ENCODE measurements around the gene LCN10.

- TF ChIP-seq CTCF (IDR thresholded peaks at IDR 0.05; ENCODE audit: borderline replicate concordance, extremely low read depth, low read length, poor library complexity, severe bottlenecking) (no peak), EZH2 (IDR thresholded peaks at IDR 0.05; ENCODE audit: borderline replicate concordance, low read depth, low read length, severe bottlenecking) (no peak)
These were observed 19.8 kb downstream of the LCN10 start for GRCh38 chr9:136722969-136723356.

Data from DND-41 (cell line).